HepG2 (cell line): ENCODE data around the gene TRAF4. TPM values are rescaled to one million over a fixed set of nuclear protein-coding genes. Genes with fewer than 3 reads are reported as not detected.
A peak's percentile ranks its signal among the peaks of the same experiment; 100 is the strongest.

Experiments used
- ARHGAP35 ChIP-seq: sonication (generic); formaldehyde crosslinking; IDR thresholded peaks from 2 replicates; pipeline ENCODE4 v1.9.0; 2022; ENCODE audit warnings: mild to moderate bottlenecking, inconsistent platforms, moderate library complexity, missing genetic modification reagents, borderline replicate concordance
- ATF2 ChIP-seq: sonication (generic); formaldehyde crosslinking; IDR thresholded peaks from 2 replicates; pipeline ENCODE4 v1.4.0; 2020; ENCODE audit warnings: missing genetic modification reagents
- ATF3 ChIP-seq: sonication (generic); formaldehyde crosslinking; IDR thresholded peaks from 2 replicates; pipeline ENCODE4 v1.4.0; 2020; ENCODE audit warnings: missing genetic modification reagents
- EEA1 ChIP-seq: sonication (generic); formaldehyde crosslinking; IDR thresholded peaks from 2 replicates; pipeline ENCODE4 v1.5.1; 2020; ENCODE audit warnings: mild to moderate bottlenecking, missing genetic modification reagents, borderline replicate concordance
- FOXJ3 ChIP-seq: sonication (generic); formaldehyde crosslinking; IDR thresholded peaks from 2 replicates; pipeline ENCODE4 v1.4.0; 2020; ENCODE audit warnings: missing genetic modification reagents, mild to moderate bottlenecking, borderline replicate concordance
- KDM3A ChIP-seq: IDR thresholded peaks from 2 replicates; pipeline ENCODE4 v1.6.1; 2018; ENCODE audit warnings: low read depth, missing compliant biosample characterization
- MLLT10 ChIP-seq: sonication (generic); formaldehyde crosslinking; IDR thresholded peaks from 2 replicates; pipeline ENCODE4 v1.4.0; 2020; ENCODE audit warnings: missing genetic modification reagents
- MTF2 ChIP-seq: sonication (generic); formaldehyde crosslinking; IDR thresholded peaks from 2 replicates; pipeline ENCODE4 v1.5.0; 2020; ENCODE audit warnings: missing genetic modification reagents, borderline replicate concordance
- NFYB ChIP-seq: sonication (generic); formaldehyde crosslinking; IDR thresholded peaks from 2 replicates; pipeline ENCODE4 v1.4.0; 2020; ENCODE audit warnings: missing genetic modification reagents
- PATZ1 ChIP-seq: sonication (generic); formaldehyde crosslinking; IDR thresholded peaks from 2 replicates; pipeline ENCODE4 v1.4.0; 2020; ENCODE audit warnings: missing genetic modification reagents
- TGIF2 ChIP-seq: IDR thresholded peaks from 2 replicates; pipeline ENCODE4 v1.6.1; 2016; ENCODE audit warnings: control low read depth, missing compliant biosample characterization
- ZBTB44 ChIP-seq: sonication (generic); formaldehyde crosslinking; IDR thresholded peaks from 2 replicates; pipeline ENCODE4 v1.4.0; 2020; ENCODE audit warnings: missing genetic modification reagents
- ZNF121 ChIP-seq: sonication (generic); formaldehyde crosslinking; IDR thresholded peaks from 2 replicates; pipeline ENCODE4 v1.5.0; 2020; ENCODE audit warnings: mild to moderate bottlenecking, missing genetic modification reagents
- ZNF326 ChIP-seq: sonication (generic); formaldehyde crosslinking; IDR thresholded peaks from 2 replicates; pipeline ENCODE4 v1.4.0; 2020; ENCODE audit warnings: missing genetic modification reagents, borderline replicate concordance
- ZNF614 ChIP-seq: IDR thresholded peaks from 2 replicates; pipeline ENCODE4 v1.6.1; 2018; ENCODE audit warnings: missing biosample characterization, missing genetic modification reagents, inconsistent platforms, borderline replicate concordance
- ZNF678 ChIP-seq: sonication (generic); formaldehyde crosslinking; IDR thresholded peaks from 2 replicates; pipeline ENCODE4 v1.4.0; 2020; ENCODE audit warnings: mild to moderate bottlenecking, missing genetic modification reagents
- ZNF710 ChIP-seq: sonication (generic); formaldehyde crosslinking; IDR thresholded peaks from 2 replicates; pipeline ENCODE4 v1.5.0; 2020; ENCODE audit warnings: mild to moderate bottlenecking, missing genetic modification reagents, borderline replicate concordance
- ZNF75D ChIP-seq: sonication (generic); formaldehyde crosslinking; IDR thresholded peaks from 2 replicates; pipeline ENCODE4 v1.8.1; 2023; ENCODE audit warnings: missing genetic modification reagents, mild to moderate bottlenecking, borderline replicate concordance
- ZNF770 ChIP-seq: sonication (generic); formaldehyde crosslinking; IDR thresholded peaks from 2 replicates; pipeline ENCODE4 v1.5.0; 2020; ENCODE audit warnings: mild to moderate bottlenecking, missing genetic modification reagents
- polyA plus RNA-seq, 8 experiments: library from polyadenylated mRNA; depleted of rRNA in 3 of 8; stranded (reverse) in 7 of 8; unstranded in 1 of 8; fragments of >200 nt; fragmentation: Illumina TruSeq in 4 of 8; extraction: Trizol in 4 of 8; gene quantifications; 2 replicates each; pipeline versions ENCODE4 v1.2.1 to v1.2.3, GENCODE V29; 2011 to 2016; ENCODE audit warnings: low read depth in 4 of 8, missing spikeins in 1 of 8, mixed read lengths in 1 of 8; ENCODE audit not compliant: insufficient read depth in 1 of 8
- total RNA-seq, 5 experiments: library from RNA; depleted of rRNA; stranded (reverse); fragments of >200 nt; fragmentation: Illumina TruSeq; extraction: Trizol; gene quantifications; 2 replicates each; pipeline ENCODE4 v1.2.3, GENCODE V29; 2016; ENCODE audit warnings: low read depth in 1 of 5

The TRAF4 gene
- total and polyA plus RNA-seq, 2 of the 13 experiments (the other 11 are each of a cell fraction or from before 2014, with no cell fraction given) = 86.0 to 89.9 TPM

GRCh38 chr17:28710861-28711722, 32.7 kb upstream of the TRAF4 start (continued):
- peak; percentile 21; the same call in 1 of the 2 replicates for TF ChIP-seq ATF2
- no peak for TF ChIP-seq MLLT10 (CRISPR knock-in tag)
- peak; percentile 58; the same call in 1 of the 2 replicates for TF ChIP-seq ATF3
- TF ChIP-seq EEA1 (CRISPR knock-in tag) = no peak; the same call in 1 of the 2 replicates
- no peak for TF ChIP-seq FOXJ3
- no peak for TF ChIP-seq ZNF326 (CRISPR knock-in tag)
- TF ChIP-seq ARHGAP35 (CRISPR knock-in tag) = peak; percentile 32; the same call in 1 of the 2 replicates
- no peak for TF ChIP-seq ZNF121 (CRISPR knock-in tag)
- no peak for TF ChIP-seq PATZ1 (CRISPR knock-in tag)
- no peak for TF ChIP-seq ZNF710 (CRISPR knock-in tag)
- no peak for TF ChIP-seq ZBTB44 (CRISPR knock-in tag)
- no peak; the same call in 1 of the 2 replicates for TF ChIP-seq ZNF614 (CRISPR knock-in tag)
- TF ChIP-seq ZNF770 = no peak; the same call in 1 of the 2 replicates
- TF ChIP-seq KDM3A (CRISPR knock-in tag) = no peak; the same call in 1 of the 2 replicates
- TF ChIP-seq MTF2 = no peak
- TF ChIP-seq ZNF75D (CRISPR knock-in tag) = no peak
- no peak for TF ChIP-seq ZNF678
- peak; percentile 86 for TF ChIP-seq NFYB (CRISPR knock-in tag)
- no peak for TF ChIP-seq TGIF2 (CRISPR knock-in tag)
